Measurements from ENCODE around the gene SLC35G6.

GRCh38 chr17:7441266-7441665, 40.0 kb upstream of the SLC35G6 start:
- TF ChIP-seq, protein P1, sequence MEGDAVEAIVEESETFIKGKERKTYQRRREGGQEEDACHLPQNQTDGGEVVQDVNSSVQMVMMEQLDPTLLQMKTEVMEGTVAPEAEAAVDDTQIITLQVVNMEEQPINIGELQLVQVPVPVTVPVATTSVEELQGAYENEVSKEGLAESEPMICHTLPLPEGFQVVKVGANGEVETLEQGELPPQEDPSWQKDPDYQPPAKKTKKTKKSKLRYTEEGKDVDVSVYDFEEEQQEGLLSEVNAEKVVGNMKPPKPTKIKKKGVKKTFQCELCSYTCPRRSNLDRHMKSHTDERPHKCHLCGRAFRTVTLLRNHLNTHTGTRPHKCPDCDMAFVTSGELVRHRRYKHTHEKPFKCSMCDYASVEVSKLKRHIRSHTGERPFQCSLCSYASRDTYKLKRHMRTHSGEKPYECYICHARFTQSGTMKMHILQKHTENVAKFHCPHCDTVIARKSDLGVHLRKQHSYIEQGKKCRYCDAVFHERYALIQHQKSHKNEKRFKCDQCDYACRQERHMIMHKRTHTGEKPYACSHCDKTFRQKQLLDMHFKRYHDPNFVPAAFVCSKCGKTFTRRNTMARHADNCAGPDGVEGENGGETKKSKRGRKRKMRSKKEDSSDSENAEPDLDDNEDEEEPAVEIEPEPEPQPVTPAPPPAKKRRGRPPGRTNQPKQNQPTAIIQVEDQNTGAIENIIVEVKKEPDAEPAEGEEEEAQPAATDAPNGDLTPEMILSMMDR (IDR thresholded peaks at IDR 0.05) = no peak
- TF ChIP-seq POLR2A (IDR thresholded peaks at IDR 0.05) = no peak

All from testis (tissue), 2 donors.